ENCODE measurements around the gene RYR1. TPM values are rescaled to one million over a fixed set of nuclear protein-coding genes. Genes with fewer than 3 reads are reported as not detected.

RYR1 gene
- polyA plus RNA-seq, 1 of the 3 experiments (the other 2 are of a cell fraction) = under 0.01 TPM

- ChIA-PET CTCF (no interaction called here), POLR2A (no interaction called here)
- no peaks in the 10 kb centered on the region for H3K9me2 ChIP-seq
- no peak overlapping the region for H3K27ac ChIP-seq (ENCODE audit: low read depth in 2 of 2, low read length in 1 of 2)
- H3F3A ChIP-seq (replicated peaks; ENCODE audit: insufficient read depth) = no peaks in the 10 kb centered on the region
- no peaks in the 10 kb centered on the region for H3K9me3 ChIP-seq
- TF ChIP-seq TCF12 (IDR thresholded peaks at IDR 0.05) (no peak), TEAD4 (IDR thresholded peaks at IDR 0.05; ENCODE audit: borderline replicate concordance, insufficient read depth) (no peak), FOXM1 (IDR thresholded peaks at IDR 0.05; ENCODE audit: low read depth) (no peak), JUND (IDR thresholded peaks at IDR 0.05) (no peak), CHD2 (IDR thresholded peaks at IDR 0.05; ENCODE audit: low read length, partially characterized antibody) (no peak), USF1 (IDR thresholded peaks at IDR 0.05; ENCODE audit: borderline replicate concordance, low read depth) (no peak), RXRA (IDR thresholded peaks at IDR 0.05; ENCODE audit: borderline replicate concordance, low read depth) (no peak), PBX3 (IDR thresholded peaks at IDR 0.05) (no peak), RFX5 (IDR thresholded peaks at IDR 0.05; ENCODE audit: low read length) (no peak)
- TF ChIP-seq, protein P1, sequence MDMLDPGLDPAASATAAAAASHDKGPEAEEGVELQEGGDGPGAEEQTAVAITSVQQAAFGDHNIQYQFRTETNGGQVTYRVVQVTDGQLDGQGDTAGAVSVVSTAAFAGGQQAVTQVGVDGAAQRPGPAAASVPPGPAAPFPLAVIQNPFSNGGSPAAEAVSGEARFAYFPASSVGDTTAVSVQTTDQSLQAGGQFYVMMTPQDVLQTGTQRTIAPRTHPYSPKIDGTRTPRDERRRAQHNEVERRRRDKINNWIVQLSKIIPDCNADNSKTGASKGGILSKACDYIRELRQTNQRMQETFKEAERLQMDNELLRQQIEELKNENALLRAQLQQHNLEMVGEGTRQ (IDR thresholded peaks at IDR 0.05; ENCODE audit: borderline replicate concordance, low read depth, low read length) = no peak
- no peaks in the 10 kb centered on the region for H3K36me3 ChIP-seq (replicated peaks in 1 of 2; ENCODE audit: control insufficient read depth in 1 of 2, insufficient read depth in 2 of 2, low read length in 1 of 2)
- no peak overlapping the region for H3K4me3 ChIP-seq (ENCODE audit: low read depth in 2 of 2, low read length in 1 of 2)
- peaks cover 12% of the 10 kb centered on the region for H3K79me2 ChIP-seq (ENCODE audit: insufficient read depth)
- no peak for DNase-seq
- no peak overlapping the region for H2AFZ ChIP-seq (ENCODE audit: low read depth)
- H3K27me3 ChIP-seq (ENCODE audit: insufficient read depth) = no peaks in the 10 kb centered on the region
- no peak overlapping the region for H3K4me2 ChIP-seq
- 80% methylated on average over 7 of the region's 7 CpGs for WGBS (ENCODE audit: low lambda C conversion rate)
- H3K9ac ChIP-seq = no peak overlapping the region
- H4K20me1 ChIP-seq (ENCODE audit: insufficient read depth) = no peaks in the 10 kb centered on the region
- H3K4me1 ChIP-seq (ENCODE audit: control insufficient read depth in 1 of 2, insufficient read depth in 2 of 2, low read depth in 1 of 2, low read length in 1 of 2) = peaks cover 0 to 15% of the 10 kb centered on the region in 2 experiments; a peak in 1 of 4 replicates
Observed at GRCh38 chr19:38615007-38615581, 181.6 kb downstream of the RYR1 start.

DNA sequence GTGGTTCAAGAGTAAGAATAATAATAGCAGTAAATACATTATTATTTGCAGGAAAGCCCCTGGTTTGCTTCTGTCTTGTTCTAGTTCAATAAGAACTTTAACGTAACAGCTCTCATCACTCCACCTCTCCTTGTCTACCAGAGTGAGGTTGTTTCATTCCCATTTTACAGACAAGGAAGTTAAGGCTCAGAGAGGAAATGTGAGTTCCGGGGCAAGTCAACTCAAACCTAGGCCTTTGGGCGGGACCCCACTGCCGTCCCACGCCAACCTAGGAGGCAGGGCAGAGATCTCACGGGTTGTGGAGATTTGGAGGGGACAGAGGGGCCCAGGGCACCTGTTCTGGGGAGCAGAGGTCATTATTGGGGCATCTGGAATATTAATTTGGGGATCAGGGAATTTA, 182.8 kb downstream of the RYR1 start:
- peaks cover 24% of the 10 kb centered on the region for H3K79me2 ChIP-seq (ENCODE audit: insufficient read depth)
- DNase-seq = no peak
- H3K27me3 ChIP-seq (ENCODE audit: insufficient read depth) = no peaks in the 10 kb centered on the region
- no peak overlapping the region for H3K27ac ChIP-seq (ENCODE audit: low read depth in 2 of 2, low read length in 1 of 2)
- ChIA-PET POLR2A (no interaction called here), CTCF (no interaction called here)
- peaks cover 0 to 18% of the 10 kb centered on the region in 2 experiments; a peak in 1 of 4 replicates for H3K4me1 ChIP-seq (ENCODE audit: control insufficient read depth in 1 of 2, insufficient read depth in 2 of 2, low read depth in 1 of 2, low read length in 1 of 2)
- H4K20me1 ChIP-seq (ENCODE audit: insufficient read depth) = no peaks in the 10 kb centered on the region
- H3F3A ChIP-seq (replicated peaks; ENCODE audit: insufficient read depth) = no peaks in the 10 kb centered on the region
- H3K36me3 ChIP-seq (replicated peaks in 1 of 2; ENCODE audit: control insufficient read depth in 1 of 2, insufficient read depth in 2 of 2, low read length in 1 of 2) = peaks cover 3 to 7% of the 10 kb centered on the region in 2 experiments
- no peaks in the 10 kb centered on the region for H3K9me2 ChIP-seq
- H3K4me2 ChIP-seq = no peak overlapping the region
- H3K9me3 ChIP-seq = no peaks in the 10 kb centered on the region
- H2AFZ ChIP-seq (ENCODE audit: low read depth) = no peak overlapping the region
- no peak overlapping the region for H3K9ac ChIP-seq
- no peak overlapping the region for H3K4me3 ChIP-seq (ENCODE audit: low read depth in 2 of 2, low read length in 1 of 2)
- 96% methylated on average over 6 of the region's 6 CpGs for WGBS (ENCODE audit: low lambda C conversion rate)
- TF ChIP-seq EP300 (IDR thresholded peaks at IDR 0.05; ENCODE audit: borderline replicate concordance in 1 of 2, low read depth in 1 of 2, low read length in 1 of 2) (no peak), TCF12 (IDR thresholded peaks at IDR 0.05) (no peak), TAF1 (IDR thresholded peaks at IDR 0.05; ENCODE audit: borderline replicate concordance, low read depth, low read length) (no peak), GATA2 (CRISPR knock-in tag; IDR thresholded peaks at IDR 0.05) (no peak), RFX5 (IDR thresholded peaks at IDR 0.05; ENCODE audit: low read length) (no peak), CHD2 (IDR thresholded peaks at IDR 0.05; ENCODE audit: low read length, partially characterized antibody) (no peak), ELF1 (IDR thresholded peaks at IDR 0.05) (no peak), NRF1 (IDR thresholded peaks at IDR 0.05; ENCODE audit: low read depth, low read length) (no peak), IRF3 (IDR thresholded peaks at IDR 0.05; ENCODE audit: low read depth, low read length) (no peak)
- TF ChIP-seq, protein P2, sequence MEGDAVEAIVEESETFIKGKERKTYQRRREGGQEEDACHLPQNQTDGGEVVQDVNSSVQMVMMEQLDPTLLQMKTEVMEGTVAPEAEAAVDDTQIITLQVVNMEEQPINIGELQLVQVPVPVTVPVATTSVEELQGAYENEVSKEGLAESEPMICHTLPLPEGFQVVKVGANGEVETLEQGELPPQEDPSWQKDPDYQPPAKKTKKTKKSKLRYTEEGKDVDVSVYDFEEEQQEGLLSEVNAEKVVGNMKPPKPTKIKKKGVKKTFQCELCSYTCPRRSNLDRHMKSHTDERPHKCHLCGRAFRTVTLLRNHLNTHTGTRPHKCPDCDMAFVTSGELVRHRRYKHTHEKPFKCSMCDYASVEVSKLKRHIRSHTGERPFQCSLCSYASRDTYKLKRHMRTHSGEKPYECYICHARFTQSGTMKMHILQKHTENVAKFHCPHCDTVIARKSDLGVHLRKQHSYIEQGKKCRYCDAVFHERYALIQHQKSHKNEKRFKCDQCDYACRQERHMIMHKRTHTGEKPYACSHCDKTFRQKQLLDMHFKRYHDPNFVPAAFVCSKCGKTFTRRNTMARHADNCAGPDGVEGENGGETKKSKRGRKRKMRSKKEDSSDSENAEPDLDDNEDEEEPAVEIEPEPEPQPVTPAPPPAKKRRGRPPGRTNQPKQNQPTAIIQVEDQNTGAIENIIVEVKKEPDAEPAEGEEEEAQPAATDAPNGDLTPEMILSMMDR (IDR thresholded peaks at IDR 0.05) = no peak
- TF ChIP-seq, protein P3, sequence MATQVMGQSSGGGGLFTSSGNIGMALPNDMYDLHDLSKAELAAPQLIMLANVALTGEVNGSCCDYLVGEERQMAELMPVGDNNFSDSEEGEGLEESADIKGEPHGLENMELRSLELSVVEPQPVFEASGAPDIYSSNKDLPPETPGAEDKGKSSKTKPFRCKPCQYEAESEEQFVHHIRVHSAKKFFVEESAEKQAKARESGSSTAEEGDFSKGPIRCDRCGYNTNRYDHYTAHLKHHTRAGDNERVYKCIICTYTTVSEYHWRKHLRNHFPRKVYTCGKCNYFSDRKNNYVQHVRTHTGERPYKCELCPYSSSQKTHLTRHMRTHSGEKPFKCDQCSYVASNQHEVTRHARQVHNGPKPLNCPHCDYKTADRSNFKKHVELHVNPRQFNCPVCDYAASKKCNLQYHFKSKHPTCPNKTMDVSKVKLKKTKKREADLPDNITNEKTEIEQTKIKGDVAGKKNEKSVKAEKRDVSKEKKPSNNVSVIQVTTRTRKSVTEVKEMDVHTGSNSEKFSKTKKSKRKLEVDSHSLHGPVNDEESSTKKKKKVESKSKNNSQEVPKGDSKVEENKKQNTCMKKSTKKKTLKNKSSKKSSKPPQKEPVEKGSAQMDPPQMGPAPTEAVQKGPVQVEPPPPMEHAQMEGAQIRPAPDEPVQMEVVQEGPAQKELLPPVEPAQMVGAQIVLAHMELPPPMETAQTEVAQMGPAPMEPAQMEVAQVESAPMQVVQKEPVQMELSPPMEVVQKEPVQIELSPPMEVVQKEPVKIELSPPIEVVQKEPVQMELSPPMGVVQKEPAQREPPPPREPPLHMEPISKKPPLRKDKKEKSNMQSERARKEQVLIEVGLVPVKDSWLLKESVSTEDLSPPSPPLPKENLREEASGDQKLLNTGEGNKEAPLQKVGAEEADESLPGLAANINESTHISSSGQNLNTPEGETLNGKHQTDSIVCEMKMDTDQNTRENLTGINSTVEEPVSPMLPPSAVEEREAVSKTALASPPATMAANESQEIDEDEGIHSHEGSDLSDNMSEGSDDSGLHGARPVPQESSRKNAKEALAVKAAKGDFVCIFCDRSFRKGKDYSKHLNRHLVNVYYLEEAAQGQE (IDR thresholded peaks at IDR 0.05; ENCODE audit: low read depth, low read length) = no peak

Measured in SK-N-SH (cell line).